Activated T-cell treated with anti-CD3 and anti-CD28 coated beads for 48 hours (primary cell): Measurements from ENCODE around the gene IFNA4.

ENCODE experiments used
- DNase-seq: peaks from one replicate; pipeline ENCODE4 v3.0.0-alpha.2; 2020; ENCODE audit warnings: low read depth

IFNA4 gene

GRCh38 chr9:21165516-21165915, 21.9 kb downstream of the IFNA4 start:
- DNase-seq = no peak

GRCh38 chr9:21160178-21160577, 27.2 kb downstream of the IFNA4 start:
- DNase-seq = no peak

- no peak for DNase-seq
Measured at GRCh38 chr9:21155501-21155900, 31.9 kb downstream of the IFNA4 start.

- DNase-seq = no peak
Measured at GRCh38 chr9:21154018-21154608, 33.3 kb downstream of the IFNA4 start.

- no peak for DNase-seq
Measured at GRCh38 chr9:21153336-21154017, 33.9 kb downstream of the IFNA4 start.

GRCh38 chr9:21144603-21145002, 42.8 kb downstream of the IFNA4 start:
- DNase-seq = no peak

- no peak for DNase-seq
Measured at GRCh38 chr9:21141427-21141882, 45.9 kb downstream of the IFNA4 start, which contains the start of gene IFNW1. Gene IFNW1 (minus strand): TSS chr9:21141832. CDS start chr9:21141570, 262 bp downstream.

- DNase-seq = no peak
Measured at GRCh38 chr9:21137020-21137419, 50.4 kb downstream of the IFNA4 start.
